IMR-90 (cell line): Measurements from ENCODE around the gene DBNL. TPM values are rescaled to one million over a fixed set of nuclear protein-coding genes. Genes with fewer than 3 reads are reported as not detected.

Experiments used
- ATAC-seq: fragments of 200-7000 bp; cut with Tn5 transposase; 2 replicates; pipeline ENCODE4 v1.9.1; 2020; ENCODE audit warnings: low read depth, mild to moderate bottlenecking, moderate library complexity
- BruUV-seq: library from RNA; stranded (reverse); fragments of 400-500 nt; replicated peaks from 2 replicates; lab custom pipeline; 2021; lab: Mats Ljungman, UMichigan
- CTCF ChIA-PET: fragments of 300-600 bp; formaldehyde crosslinking; extraction: SDS; loops from one replicate; lab custom pipeline; 2021; ENCODE audit warnings: antibody characterized with exemption; lab: Yijun Ruan, JAX
- POLR2A ChIA-PET: fragments of 300-600 bp; sonication (Branson Sonifier 250); formaldehyde crosslinking; loops from one replicate; lab custom pipeline; 2022; ENCODE audit warnings: antibody characterized with exemption; ENCODE audit not compliant: unreplicated experiment; lab: Charles Lee
- DNase-seq: peaks from one replicate; pipeline ENCODE4 v3.0.0; 2013
- H2AFZ ChIP-seq: replicated peaks from 2 replicates; pipeline ENCODE3; 2013; ENCODE audit warnings: low read length, mild to moderate bottlenecking; ENCODE audit not compliant: poor library complexity
- H2AK5ac ChIP-seq: 2 replicates; pipeline ENCODE4 v1.6.1; 2013; ENCODE audit warnings: low read depth, low read length, inconsistent platforms
- H2AK9ac ChIP-seq: replicated peaks from 2 replicates; pipeline ENCODE3; 2013; ENCODE audit warnings: mild to moderate bottlenecking, low read depth, low read length, moderate library complexity; ENCODE audit not compliant: poor library complexity
- H2BK120ac ChIP-seq: 2 replicates; pipeline ENCODE4 v1.6.1; 2013; ENCODE audit warnings: low read depth, low read length, inconsistent platforms
- H2BK15ac ChIP-seq: 3 replicates; pipeline ENCODE4 v1.6.1; 2013; ENCODE audit warnings: low read depth, low read length, inconsistent platforms
- H2BK20ac ChIP-seq: 2 replicates; pipeline ENCODE4 v1.6.1; 2013; ENCODE audit warnings: low read depth, mild to moderate bottlenecking, inconsistent platforms, low read length, moderate library complexity
- H2BK5ac ChIP-seq: 2 replicates; pipeline ENCODE4 v1.6.1; 2013; ENCODE audit warnings: mild to moderate bottlenecking, low read depth, low read length, inconsistent platforms; ENCODE audit not compliant: poor library complexity, severe bottlenecking
- H3K14ac ChIP-seq: replicated peaks from 2 replicates; pipeline ENCODE4 v1.6.1; 2013; ENCODE audit warnings: low read depth, low read length, inconsistent platforms
- H3K18ac ChIP-seq: 2 replicates; pipeline ENCODE4 v1.6.1; 2013; ENCODE audit warnings: low read depth, low read length, control low read depth
- H3K23ac ChIP-seq: 2 replicates; pipeline ENCODE4 v1.6.1; 2013; ENCODE audit warnings: low read depth, low read length, inconsistent platforms
- H3K27ac ChIP-seq: 2 replicates; pipeline ENCODE4 v1.5.1; 2013; ENCODE audit warnings: mild to moderate bottlenecking, control low read depth, low read length; ENCODE audit not compliant: insufficient read depth
- H3K27me3 ChIP-seq: 2 replicates; pipeline ENCODE4 v1.6.1; 2013; ENCODE audit warnings: low read length; ENCODE audit not compliant: control insufficient read depth, insufficient read depth
- H3K36me3 ChIP-seq: 2 replicates; pipeline ENCODE4 v1.6.1; 2013; ENCODE audit warnings: low read length, mixed read lengths; ENCODE audit not compliant: control insufficient read depth, insufficient read depth
- H3K4ac ChIP-seq: 2 replicates; pipeline ENCODE4 v1.6.1; 2013; ENCODE audit warnings: low read depth, low read length, inconsistent platforms
- H3K4me1 ChIP-seq: 2 replicates; pipeline ENCODE4 v1.6.1; 2013; ENCODE audit warnings: low read length, mixed read lengths; ENCODE audit not compliant: control insufficient read depth, insufficient read depth
- H3K4me2 ChIP-seq: 2 replicates; pipeline ENCODE4 v1.6.1; 2013; ENCODE audit warnings: low read depth, mild to moderate bottlenecking, control low read depth, low read length, moderate library complexity
- H3K4me3 ChIP-seq: 2 replicates; pipeline ENCODE4 v1.5.1; 2013; ENCODE audit warnings: low read depth, mild to moderate bottlenecking, control low read depth, low read length, moderate library complexity; ENCODE audit not compliant: insufficient read depth
- H3K56ac ChIP-seq: 2 replicates; pipeline ENCODE4 v1.6.1; 2013; ENCODE audit warnings: low read length, inconsistent platforms; ENCODE audit not compliant: insufficient read depth; ENCODE audit errors: extremely low read depth
- H3K79me1 ChIP-seq, 2 experiments: 2 replicates each; pipeline ENCODE4 v1.6.1; 2013; ENCODE audit warnings: low read length in 2 of 2, inconsistent platforms in 1 of 2, low read depth in 1 of 2
- H3K9ac ChIP-seq: 2 replicates; pipeline ENCODE4 v1.6.1; 2013; ENCODE audit warnings: low read depth, low read length, control low read depth
- H3K9me1 ChIP-seq: 2 replicates; pipeline ENCODE4 v1.6.1; 2013; ENCODE audit warnings: low read length, inconsistent platforms; ENCODE audit not compliant: insufficient read depth
- H3K9me3 ChIP-seq: 2 replicates; pipeline ENCODE4 v1.6.1; 2013; ENCODE audit warnings: low read length; ENCODE audit not compliant: control insufficient read depth, insufficient read depth
- H4K20me1 ChIP-seq: 2 replicates; pipeline ENCODE4 v1.6.1; 2013; ENCODE audit warnings: low read length, inconsistent platforms; ENCODE audit not compliant: insufficient read depth
- H4K5ac ChIP-seq: 2 replicates; pipeline ENCODE4 v1.6.1; 2013; ENCODE audit warnings: mild to moderate bottlenecking, low read depth, low read length, control low read depth
- H4K8ac ChIP-seq, 2 experiments: 2 replicates each; pipeline ENCODE4 v1.6.1; 2013; ENCODE audit warnings: low read depth in 2 of 2, low read length in 2 of 2, control low read depth in 1 of 2, inconsistent platforms in 1 of 2
- H4K91ac ChIP-seq: 2 replicates; pipeline ENCODE4 v1.6.1; 2013; ENCODE audit warnings: low read depth, low read length, inconsistent platforms; ENCODE audit not compliant: insufficient read depth
- CHD1 ChIP-seq: IDR thresholded peaks from 2 replicates; pipeline ENCODE4 v1.6.1; 2012; ENCODE audit warnings: low read depth, low read length, improper control_type of control experiment
- MAZ ChIP-seq: IDR thresholded peaks from 2 replicates; pipeline ENCODE4 v1.6.1; 2012; ENCODE audit warnings: low read depth, mild to moderate bottlenecking, low read length, improper control_type of control experiment, moderate library complexity, borderline replicate concordance
- MXI1 ChIP-seq: IDR thresholded peaks from 2 replicates; pipeline ENCODE4 v1.6.1; 2012; ENCODE audit warnings: low read depth, mild to moderate bottlenecking, low read length, moderate library complexity, borderline replicate concordance
- POLR2A ChIP-seq: IDR thresholded peaks from 2 replicates; pipeline ENCODE4 v1.6.1; 2012; ENCODE audit warnings: mild to moderate bottlenecking, low read depth, low read length
- RCOR1 ChIP-seq: IDR thresholded peaks from 2 replicates; pipeline ENCODE4 v1.6.1; 2012; ENCODE audit warnings: mild to moderate bottlenecking, low read length, improper control_type of control experiment; ENCODE audit not compliant: insufficient replicate concordance
- RFX5 ChIP-seq: IDR thresholded peaks from 2 replicates; pipeline ENCODE4 v1.8.0; 2012; ENCODE audit warnings: low read depth, mild to moderate bottlenecking, low read length, moderate library complexity
- WGBS, 2 experiments: methylation state at CpG; one replicate each; pipeline versions ENCODE4 v1.1.5 to v1.1.7; 2013; ENCODE audit warnings: missing lambda C conversion rate in 2 of 2; ENCODE audit not compliant: insufficient read length in 1 of 2; ENCODE audit errors: extremely low coverage in 2 of 2; 5-methylcytosine and 5-hydroxymethylcytosine counted together
- dilution Hi-C: fragments of 300-500 bp; cut with HindIII; formaldehyde crosslinking; loops from one replicate; pipeline ENCODE4 v1.14.3; 2018; ENCODE audit warnings: low sequenced_read_pairs; ENCODE audit not compliant: unreplicated experiment
- in situ Hi-C: fragments of 300-500 bp; cut with MboI; formaldehyde crosslinking; loops from 3 replicates; pipeline ENCODE4 v1.14.3; 2019; ENCODE audit warnings: low sequenced_read_pairs, inconsistent platforms, mixed read lengths
- intact Hi-C: fragments of 100-400 bp; cut with micrococcal nuclease; formaldehyde crosslinking; loops from 2 replicates; pipeline ENCODE4 v1.10.0; 2022
- polyA plus RNA-seq, 3 experiments: library from polyadenylated mRNA; depleted of rRNA; stranded (reverse); fragments of >200 nt; gene quantifications; 2 replicates each; pipeline ENCODE4 v1.2.3, GENCODE V29; 2012; ENCODE audit warnings: low replicate concordance in 1 of 3
- total RNA-seq: library from RNA; depleted of rRNA; stranded (reverse); fragments of >200 nt; gene quantifications from 2 replicates; pipeline ENCODE4 v1.2.3, GENCODE V29; 2012

The DBNL gene
- total and polyA plus RNA-seq, 2 of the 4 experiments (the other 2 are of a cell fraction) = 157 to 179 TPM

- no peak overlapping the region for H3K18ac ChIP-seq
- no TSS peak for BruUV-seq
- peak overlapping the region; percentile 84 for H2AK5ac ChIP-seq
- no peak overlapping the region; the same call in 1 of the 2 replicates for H4K91ac ChIP-seq
- ATAC-seq (no peak), DNase-seq (peak; percentile 85)
- peak overlapping the region; percentile 40 for H2AK9ac ChIP-seq
- ChIA-PET CTCF (no interaction called here), POLR2A (interaction anchor here (1.0 kb wide), 1 partner anchor 13 kb away, joined by 3 read pairs; no protein-coding TSS in a partner anchor)
- 0 out of 2 replicates have a peak, but pooled peaks have one; percentile 23 for TF ChIP-seq MXI1
- TF ChIP-seq RCOR1 = peak; percentile 37
- TF ChIP-seq RFX5 = no peak
- no peak for TF ChIP-seq MAZ
- TF ChIP-seq POLR2A = no peak
- TF ChIP-seq CHD1 = no peak
- no peak overlapping the region for H3K9ac ChIP-seq
- H2BK20ac ChIP-seq = no peak overlapping the region
- no peak overlapping the region for H2BK15ac ChIP-seq
- peak overlapping the region in 1 of 2 experiments; percentile 47; a peak in 1 of 4 replicates for H4K8ac ChIP-seq
- H4K5ac ChIP-seq = no peak overlapping the region
- no peaks in the 10 kb centered on the region; a peak in 1 of 4 replicates for H3K79me1 ChIP-seq
- peaks cover 36% of the 10 kb centered on the region for H3K4me1 ChIP-seq
- H2AFZ ChIP-seq = peak overlapping the region; percentile 70
- H3K36me3 ChIP-seq = no peaks in the 10 kb centered on the region
- H3K56ac ChIP-seq = no peak overlapping the region
- H3K4me3 ChIP-seq = no peak overlapping the region
- no peak overlapping the region for H3K23ac ChIP-seq
- dilution Hi-C loops (no loop called here), intact Hi-C loops (loop anchor here (2.0 kb wide), 1 partner anchor 19 kb away; the partner anchor contains the start of gene POLM), in situ Hi-C loops (no loop called here)
- peak overlapping the region; percentile 63; the same call in 1 of the 2 replicates for H3K14ac ChIP-seq
- no peak overlapping the region for H3K27ac ChIP-seq
- no peaks in the 10 kb centered on the region for H3K9me3 ChIP-seq
- no peaks in the 10 kb centered on the region for H4K20me1 ChIP-seq
- H2BK5ac ChIP-seq = peak overlapping the region; percentile 25
- 81% methylated on average over 4 of the region's 14 CpGs; no CpG with 5 or more reads in 1 of the 2 experiments for WGBS, 2 experiments
- H3K4me2 ChIP-seq = no peak overlapping the region
- peak overlapping the region; percentile 67 for H2BK120ac ChIP-seq
- peak overlapping the region; percentile 79 for H3K4ac ChIP-seq
- peaks cover 25% of the 10 kb centered on the region for H3K9me1 ChIP-seq
- no peaks in the 10 kb centered on the region for H3K27me3 ChIP-seq
Observed at GRCh38 chr7:44101966-44102845, 57.7 kb downstream of the DBNL start.
